GM18867 (cell line): ENCODE results near the gene AKAP7.
"Not testable (repeated sequence)": the region's sequence is repeated elsewhere in the genome, so short reads cannot be mapped to it uniquely, and the experiment has no call there.

Experiments
- ATAC-seq: cut with Tn5 transposase; IDR thresholded peaks from one replicate; pipeline ENCODE4 v1.9.1; 2021; ENCODE audit warnings: mild to moderate bottlenecking, moderate library complexity; ENCODE audit not compliant: unreplicated experiment

AKAP7 gene

GRCh38 chr6:131250936-131251335, 115.7 kb downstream of the AKAP7 start:
- ATAC-seq = no peak

GRCh38 chr6:131251590-131252199, 116.4 kb downstream of the AKAP7 start:
- ATAC-seq = no peak

GRCh38 chr6:131255434-131255833, 120.2 kb downstream of the AKAP7 start:
- no peak for ATAC-seq

GRCh38 chr6:131255911-131256310, 120.6 kb downstream of the AKAP7 start:
- no peak for ATAC-seq

- ATAC-seq = no peak
Measured at GRCh38 chr6:131257104-131257503, 121.8 kb downstream of the AKAP7 start.

- ATAC-seq = no peak
Measured at GRCh38 chr6:131258010-131258652, 122.9 kb downstream of the AKAP7 start.

- no peak for ATAC-seq
Measured at GRCh38 chr6:131258816-131259476, 123.7 kb downstream of the AKAP7 start.

- not testable (repeated sequence) for ATAC-seq
Measured at GRCh38 chr6:131260960-131261359, 125.7 kb downstream of the AKAP7 start.

- ATAC-seq = no peak
Measured at GRCh38 chr6:131262060-131262459, 126.8 kb downstream of the AKAP7 start.

- ATAC-seq = no peak
Measured at GRCh38 chr6:131265939-131266338, 130.7 kb downstream of the AKAP7 start.

GRCh38 chr6:131268303-131268702, 133.0 kb downstream of the AKAP7 start:
- no peak for ATAC-seq

GRCh38 chr6:131269565-131270391, 134.5 kb downstream of the AKAP7 start:
- ATAC-seq = no peak

- no peak for ATAC-seq
Measured at GRCh38 chr6:131270534-131270933, 135.3 kb downstream of the AKAP7 start.

GRCh38 chr6:131275273-131275672, 140.0 kb downstream of the AKAP7 start:
- ATAC-seq = no peak

- ATAC-seq = no peak
Measured at GRCh38 chr6:131277591-131277990, 142.3 kb downstream of the AKAP7 start.

- no peak for ATAC-seq
Measured at GRCh38 chr6:131281471-131282270, 146.4 kb downstream of the AKAP7 start.

- no peak for ATAC-seq
Measured at GRCh38 chr6:131282365-131282764, 147.1 kb downstream of the AKAP7 start.

- no peak for ATAC-seq
Measured at GRCh38 chr6:131283466-131284175, 148.4 kb downstream of the AKAP7 start.

GRCh38 chr6:131285548-131285947, 150.3 kb downstream of the AKAP7 start:
- no peak for ATAC-seq

- no peak for ATAC-seq
Measured at GRCh38 chr6:131286469-131287040, 151.3 kb downstream of the AKAP7 start.
